ENCODE results near the gene COPG2.

COPG2 gene

DNA sequence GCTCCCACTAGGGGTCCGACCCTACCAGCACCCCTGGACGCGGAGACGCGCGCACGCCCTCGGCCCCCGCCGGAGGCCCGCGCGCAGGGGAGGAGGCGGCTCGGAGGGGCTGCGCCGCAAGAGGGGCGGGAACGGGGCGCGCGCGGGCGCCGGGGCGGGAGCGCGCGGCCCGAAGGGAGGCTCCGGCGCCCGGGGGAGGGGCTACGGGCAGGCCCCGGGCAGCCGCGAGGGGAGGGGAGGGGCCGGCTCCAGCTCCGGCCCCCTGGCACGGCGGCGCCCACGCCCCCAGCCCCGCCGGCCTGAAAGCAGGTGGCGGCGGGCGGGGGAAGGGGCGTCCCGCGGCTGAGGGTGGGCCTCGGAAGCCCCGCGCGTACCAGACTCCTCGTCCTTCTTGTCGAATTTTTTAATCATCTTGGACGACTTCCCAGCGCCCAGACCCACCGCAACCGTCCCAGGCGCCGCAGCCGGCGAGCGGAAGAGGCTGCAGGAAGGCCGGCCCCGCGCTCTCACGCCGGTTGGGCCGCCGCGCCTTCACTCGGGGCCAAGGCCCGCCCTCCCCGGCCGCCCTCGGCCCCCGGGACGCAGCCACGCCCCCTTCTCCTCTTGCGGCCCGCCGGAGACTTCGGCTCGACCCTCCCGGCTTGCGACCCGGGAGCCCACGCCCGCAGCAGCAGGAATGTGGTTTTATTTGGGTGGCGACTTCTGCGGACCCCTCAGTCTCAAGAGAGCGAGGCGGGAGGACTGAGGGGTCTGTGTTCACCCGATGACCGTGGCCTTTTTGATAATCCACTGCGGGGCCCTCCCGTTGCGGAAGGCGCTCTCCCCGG, at the start of gene COPG2:
Gene COPG2, minus strand, starts transcription at position 491 of the 827 bp plus-strand sequence. Its CDS starts 80 bp downstream, at position 411.
- no peak for TF ChIP-seq CTCF (IDR thresholded peaks at IDR 0.05; ENCODE audit: low read depth, low read length)
- H3K4me3 ChIP-seq (ENCODE audit: low read depth, low read length), result peak within 1 kb of the TSS; percentile 82

- no peak overlapping the region for H3K4me3 ChIP-seq (ENCODE audit: low read depth, low read length)
- TF ChIP-seq CTCF (IDR thresholded peaks at IDR 0.05; ENCODE audit: low read depth, low read length), result no peak
These were observed 43.9 kb upstream of the COPG2 start for GRCh38 chr7:130712416-130712815.

- no peak overlapping the region for H3K4me3 ChIP-seq (ENCODE audit: low read depth, low read length)
- no peak for TF ChIP-seq CTCF (IDR thresholded peaks at IDR 0.05; ENCODE audit: low read depth, low read length)
These were observed 40.2 kb upstream of the COPG2 start for GRCh38 chr7:130708766-130709165.

- no peak for TF ChIP-seq CTCF (IDR thresholded peaks at IDR 0.05; ENCODE audit: low read depth, low read length)
- H3K4me3 ChIP-seq (ENCODE audit: low read depth, low read length), result no peak overlapping the region
These were observed 39.5 kb upstream of the COPG2 start for GRCh38 chr7:130708001-130708400.

DNA sequence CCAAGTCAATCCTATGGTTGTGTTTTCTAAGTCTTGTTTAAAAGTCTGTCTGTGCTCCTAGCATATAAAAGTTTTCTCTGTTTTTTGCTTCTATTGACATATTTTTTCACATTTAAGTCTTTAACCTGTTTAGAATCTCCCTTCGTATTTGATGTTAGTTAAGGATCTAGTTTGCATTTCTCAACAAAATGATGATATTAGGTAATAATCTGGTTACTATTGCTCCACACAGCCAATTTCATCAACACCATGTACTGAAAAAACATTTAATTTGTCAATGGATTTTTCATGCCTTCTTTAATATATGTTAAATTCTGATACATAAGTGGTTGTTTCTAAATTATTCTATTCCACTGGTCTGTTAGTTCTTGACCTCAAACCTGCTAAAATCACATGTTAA, 35.3 kb upstream of the COPG2 start:
- TF ChIP-seq CTCF (IDR thresholded peaks at IDR 0.05; ENCODE audit: low read depth, low read length), result no peak
- H3K4me3 ChIP-seq (ENCODE audit: low read depth, low read length), result no peak overlapping the region

- no peak for TF ChIP-seq CTCF (IDR thresholded peaks at IDR 0.05; ENCODE audit: low read depth, low read length)
- no peak overlapping the region for H3K4me3 ChIP-seq (ENCODE audit: low read depth, low read length)
These were observed 33.1 kb upstream of the COPG2 start for GRCh38 chr7:130701650-130702049.

DNA sequence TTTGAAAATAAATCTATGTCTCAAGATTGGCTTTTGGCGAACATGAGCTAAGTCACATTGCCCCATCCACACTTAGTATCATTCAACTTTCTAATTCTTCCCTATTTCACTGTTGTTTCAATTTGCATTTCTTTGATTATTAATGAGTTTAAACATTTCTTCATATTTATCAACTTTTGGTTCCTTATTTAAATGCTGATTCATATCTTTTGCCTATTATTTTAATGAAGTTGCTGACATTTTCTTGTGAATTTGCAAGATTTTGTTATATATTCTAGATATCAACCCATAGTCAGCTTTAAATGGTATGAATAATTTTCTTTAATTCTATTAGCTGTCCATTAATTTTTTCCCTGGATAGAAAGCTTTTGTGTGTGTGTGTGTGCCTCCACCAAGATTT, 32.2 kb upstream of the COPG2 start:
- no peak for TF ChIP-seq CTCF (IDR thresholded peaks at IDR 0.05; ENCODE audit: low read depth, low read length)
- no peak overlapping the region for H3K4me3 ChIP-seq (ENCODE audit: low read depth, low read length)

All from WI38 (cell line).